GM12878 (cell line): ENCODE measurements around the gene FCRLB.

ENCODE experiments used
- CTCF ChIP-seq, 3 experiments: IDR thresholded peaks in 2 of 3; conservative IDR thresholded peaks in 1 of 3; 2 replicates each; pipeline ENCODE4 v1.5.1; 2011; ENCODE audit warnings: low read depth in 3 of 3, low read length in 3 of 3, mild to moderate bottlenecking in 3 of 3, control low read depth in 2 of 3, moderate library complexity in 2 of 3, inconsistent platforms in 1 of 3, mixed read lengths in 1 of 3; ENCODE audit not compliant: control insufficient read depth in 2 of 3, insufficient read depth in 1 of 3; ENCODE audit errors: extremely low read depth in 1 of 3
- EGR1 ChIP-seq, 2 experiments: IDR thresholded peaks; 1 replicate in 1 of 2; 2 replicates in 1 of 2; pipeline ENCODE4 v1.6.1; 2011 to 2012; ENCODE audit warnings: low read depth in 2 of 2, low read length in 2 of 2, borderline replicate concordance in 1 of 2, mild to moderate bottlenecking in 1 of 2, moderate library complexity in 1 of 2
- EP300 ChIP-seq, 2 experiments: fragments of 150-350 bp in 1 of 2; IDR thresholded peaks; 2 replicates each; pipeline ENCODE4 v1.6.1; 2011 to 2012; ENCODE audit warnings: low read depth in 2 of 2, low read length in 2 of 2, borderline replicate concordance in 1 of 2, improper control_type of control experiment in 1 of 2, inconsistent platforms in 1 of 2; ENCODE audit not compliant: control insufficient read depth in 1 of 2
- EZH2 ChIP-seq: IDR thresholded peaks from 2 replicates; pipeline ENCODE4 v1.6.1; 2012; ENCODE audit warnings: low read depth, mild to moderate bottlenecking, control low read depth, inconsistent platforms, low read length, borderline replicate concordance; ENCODE audit not compliant: control insufficient read depth
- GATAD2B ChIP-seq: fragments of 450-650 bp; conservative IDR thresholded peaks from 2 replicates; pipeline ENCODE4 v1.6.1; 2017; ENCODE audit warnings: low read depth, mild to moderate bottlenecking, moderate library complexity
- JUNB ChIP-seq: IDR thresholded peaks from 2 replicates; pipeline ENCODE4 v1.6.1; 2016; ENCODE audit warnings: antibody characterized with exemption, mild to moderate bottlenecking
- POLR2AphosphoS5 ChIP-seq: IDR thresholded peaks from 2 replicates; pipeline ENCODE4 v1.6.1; 2011; ENCODE audit warnings: mild to moderate bottlenecking, low read length, inconsistent platforms
- REST ChIP-seq: IDR thresholded peaks from 2 replicates; pipeline ENCODE4 v1.6.1; 2012; ENCODE audit warnings: mild to moderate bottlenecking, low read depth, low read length
- TBL1XR1 ChIP-seq: IDR thresholded peaks from 2 replicates; pipeline ENCODE4 v1.6.1; 2012; ENCODE audit warnings: low read depth, low read length, improper control_type of control experiment
- ZNF274 ChIP-seq: IDR thresholded peaks from one replicate; pipeline ENCODE4 v1.8.0; 2011; ENCODE audit not compliant: insufficient read length, insufficient read depth

GRCh38 chr1:161738627-161739287 lies 17.4 kb downstream of the FCRLB start:
- TF ChIP-seq EP300 (IDR thresholded peaks at IDR 0.05; ENCODE audit: borderline replicate concordance in 1 of 2, control insufficient read depth in 1 of 2, low read depth in 2 of 2, low read length in 2 of 2), result 0 out of 4 replicates have a peak, but pooled peaks of 1 of the 2 experiments have one; percentile 5
- no peak for TF ChIP-seq TBL1XR1
- TF ChIP-seq REST, result no peak
- TF ChIP-seq CTCF (IDR thresholded peaks at IDR 0.05 in 2 of 3, conservative IDR thresholded peaks at IDR 0.05 in 1 of 3; ENCODE audit: control insufficient read depth in 2 of 3, extremely low read depth in 1 of 3, insufficient read depth in 1 of 3, low read depth in 3 of 3, low read length in 3 of 3), result peak; percentile 57 to 83 (median 78)
- TF ChIP-seq EZH2, result no peak
- TF ChIP-seq POLR2AphosphoS5, result peak; percentile 54; the same call in 1 of the 2 replicates
- no peak for TF ChIP-seq EGR1 (IDR thresholded peaks at IDR 0.05; ENCODE audit: borderline replicate concordance in 1 of 2, low read depth in 2 of 2, low read length in 2 of 2)
- no peak for TF ChIP-seq ZNF274
- no peak; the same call in 1 of the 2 replicates for TF ChIP-seq JUNB
- no peak for TF ChIP-seq GATAD2B
